Endothelial cell of umbilical vein (primary cell): ENCODE data around the gene DCUN1D2. TPM values are rescaled to one million over a fixed set of nuclear protein-coding genes. Genes with fewer than 3 reads are reported as not detected.

Experiments
- BruUV-seq: library from RNA; stranded (reverse); fragments of 400-500 nt; replicated peaks from 2 replicates; lab custom pipeline; 2021; lab: Mats Ljungman, UMichigan
- CTCF ChIA-PET: fragments of 300-600, 350-600 bp; sonication (Branson Sonifier 250); formaldehyde crosslinking; loops from one replicate; lab custom pipeline; 2021; ENCODE audit warnings: antibody characterized with exemption, inconsistent platforms; lab: Charles Lee
- POLR2A ChIA-PET: fragments of 300-600, 350-600 bp; sonication (Branson Sonifier 250); formaldehyde crosslinking; loops from one replicate; lab custom pipeline; 2021; ENCODE audit warnings: antibody characterized with exemption, inconsistent platforms; lab: Charles Lee
- DNase-seq: peaks from one replicate; pipeline ENCODE4 v3.0.0-alpha.2; 2011; ENCODE audit warnings: low read depth, low spot score
- FAIRE-seq: peaks from 2 replicates; lab custom pipeline; 2011; peaks lifted over from hg19 to GRCh38; lab: Jason Lieb, UNC
- H2AFZ ChIP-seq: 2 replicates; pipeline ENCODE4 v1.6.0; 2012; ENCODE audit warnings: low read depth, low read length, control low read depth, inconsistent platforms
- H3K27ac ChIP-seq: 2 replicates; pipeline ENCODE4 v1.5.1; 2011; ENCODE audit warnings: low read depth, mild to moderate bottlenecking, control low read depth, low read length, moderate library complexity; ENCODE audit not compliant: insufficient read depth
- H3K27me3 ChIP-seq, 2 experiments: 2 replicates each; pipeline versions ENCODE4 v1.6.0 to v1.6.1; 2011; ENCODE audit warnings: low read length in 2 of 2, mixed read lengths in 1 of 2; ENCODE audit not compliant: control insufficient read depth in 2 of 2, insufficient read depth in 2 of 2
- H3K36me3 ChIP-seq, 2 experiments: 2 replicates in 1 of 2; 3 replicates in 1 of 2; pipeline ENCODE4 v1.5.1; 2011; ENCODE audit warnings: low read length in 2 of 2, mild to moderate bottlenecking in 1 of 2, moderate library complexity in 1 of 2; ENCODE audit not compliant: control insufficient read depth in 2 of 2, insufficient read depth in 2 of 2; ENCODE audit errors: extremely low read depth in 1 of 2
- H3K4me1 ChIP-seq: 3 replicates; pipeline ENCODE4 v1.5.1; 2011; ENCODE audit warnings: mild to moderate bottlenecking, low read length; ENCODE audit not compliant: control insufficient read depth, insufficient read depth; ENCODE audit errors: extremely low read depth
- H3K4me2 ChIP-seq: 2 replicates; pipeline ENCODE4 v1.6.1; 2011; ENCODE audit warnings: low read length, control low read depth, mixed read lengths; ENCODE audit not compliant: insufficient read depth
- H3K4me3 ChIP-seq, 3 experiments: fragments of 200-600 bp in 1 of 3; sonication (generic), shearing (Covaris generic) in 1 of 3; replicated peaks in 1 of 3; 2 replicates each; pipeline ENCODE4 v1.5.1; 2011 to 2016; ENCODE audit warnings: control low read depth in 3 of 3, low read length in 3 of 3, mild to moderate bottlenecking in 2 of 3, inconsistent platforms in 1 of 3, low read depth in 1 of 3, moderate library complexity in 1 of 3; ENCODE audit not compliant: insufficient read depth in 1 of 3
- H3K79me2 ChIP-seq: 2 replicates; pipeline ENCODE4 v1.6.0; 2012; ENCODE audit warnings: low read length, inconsistent platforms; ENCODE audit not compliant: control insufficient read depth, insufficient read depth
- H3K9ac ChIP-seq: replicated peaks from 2 replicates; pipeline ENCODE3; 2011; ENCODE audit warnings: low read length, control low read depth; ENCODE audit not compliant: insufficient read depth; ENCODE audit errors: extremely low read depth
- H3K9me1 ChIP-seq: replicated peaks from 3 replicates; pipeline ENCODE4 v1.6.0; 2011; ENCODE audit warnings: mild to moderate bottlenecking, low read length; ENCODE audit not compliant: control insufficient read depth, insufficient read depth; ENCODE audit errors: extremely low read depth
- H3K9me3 ChIP-seq: replicated peaks from 2 replicates; pipeline ENCODE4 v1.5.1; 2012; ENCODE audit warnings: low read length, inconsistent platforms; ENCODE audit not compliant: control insufficient read depth, insufficient read depth
- H4K20me1 ChIP-seq: replicated peaks from 2 replicates; pipeline ENCODE3; 2011; ENCODE audit warnings: mild to moderate bottlenecking, low read length; ENCODE audit not compliant: control insufficient read depth, insufficient read depth; ENCODE audit errors: extremely low read depth
- CTCF ChIP-seq, 2 donors: IDR thresholded peaks; 1 replicate in 1 of 2; 2 replicates in 1 of 2; pipeline ENCODE4 v1.5.1; 2011; ENCODE audit warnings: low read length in 2 of 2, mild to moderate bottlenecking in 2 of 2, moderate library complexity in 2 of 2, control low read depth in 1 of 2, inconsistent platforms in 1 of 2, low read depth in 1 of 2; ENCODE audit not compliant: insufficient read depth in 1 of 2; ENCODE audit errors: extremely low read depth in 1 of 2
- EZH2 ChIP-seq: IDR thresholded peaks from 2 replicates; pipeline ENCODE4 v1.6.1; 2012; ENCODE audit warnings: borderline replicate concordance, low read depth, mild to moderate bottlenecking, moderate library complexity, low read length, inconsistent platforms; ENCODE audit not compliant: severe bottlenecking
- FOS ChIP-seq: IDR thresholded peaks from 2 replicates; pipeline ENCODE4 v1.6.1; 2011; ENCODE audit warnings: mild to moderate bottlenecking, low read length, moderate library complexity, borderline replicate concordance; ENCODE audit not compliant: insufficient read depth
- GATA2 ChIP-seq: IDR thresholded peaks from 2 replicates; pipeline ENCODE4 v1.7.0; 2011; ENCODE audit warnings: low read depth, mild to moderate bottlenecking, moderate library complexity, mixed read lengths, low read length; ENCODE audit not compliant: insufficient read length, insufficient read depth
- JUN ChIP-seq: IDR thresholded peaks from 2 replicates; pipeline ENCODE4 v1.6.1; 2011; ENCODE audit warnings: borderline replicate concordance, low read depth; ENCODE audit not compliant: insufficient read length, insufficient read depth
- MAX ChIP-seq: IDR thresholded peaks from 2 replicates; pipeline ENCODE4 v1.6.1; 2011; ENCODE audit not compliant: insufficient read depth, insufficient read length
- MYC ChIP-seq: IDR thresholded peaks from one replicate; pipeline ENCODE4 v1.6.1; 2011; ENCODE audit warnings: mild to moderate bottlenecking, low read depth, low read length
- POLR2A ChIP-seq: IDR thresholded peaks from 2 replicates; pipeline ENCODE4 v1.6.1; 2012; ENCODE audit warnings: low read depth, mild to moderate bottlenecking, control low read depth, low read length
- POLR2AphosphoS5 ChIP-seq: IDR thresholded peaks from 2 replicates; pipeline ENCODE4 v1.6.1; 2012; ENCODE audit warnings: low read depth, mild to moderate bottlenecking, control low read depth, low read length, moderate library complexity; ENCODE audit not compliant: insufficient read depth
- dilution Hi-C: fragments of 300-500 bp; cut with MboI; formaldehyde crosslinking; loops from one replicate; pipeline ENCODE4 v1.15.0; 2019; ENCODE audit warnings: low sequenced_read_pairs; ENCODE audit not compliant: extremely low pct_ligation_motif_present
- intact Hi-C: fragments of 100-400 bp; cut with micrococcal nuclease; formaldehyde crosslinking; loops from one replicate; pipeline ENCODE4 v1.10.0; 2022
- polyA plus RNA-seq, 4 experiments: library from polyadenylated mRNA; depleted of rRNA in 3 of 4; stranded (reverse) in 3 of 4; unstranded in 1 of 4; fragments of >200 nt; gene quantifications; 2 replicates each; pipeline versions ENCODE4 v1.2.1 to v1.2.3, GENCODE V29; 2011 to 2012; ENCODE audit warnings: missing spikeins in 1 of 4
- total RNA-seq: library from RNA; stranded (reverse); gene quantifications from 2 replicates; pipeline ENCODE4 v1.2.3, GENCODE V29; 2021

Gene DCUN1D2
- total and polyA plus RNA-seq, 2 donors (not counting 3 experiments of a cell fraction or from before 2014, with no cell fraction given), result 10.5 to 24.9 TPM

DNA sequence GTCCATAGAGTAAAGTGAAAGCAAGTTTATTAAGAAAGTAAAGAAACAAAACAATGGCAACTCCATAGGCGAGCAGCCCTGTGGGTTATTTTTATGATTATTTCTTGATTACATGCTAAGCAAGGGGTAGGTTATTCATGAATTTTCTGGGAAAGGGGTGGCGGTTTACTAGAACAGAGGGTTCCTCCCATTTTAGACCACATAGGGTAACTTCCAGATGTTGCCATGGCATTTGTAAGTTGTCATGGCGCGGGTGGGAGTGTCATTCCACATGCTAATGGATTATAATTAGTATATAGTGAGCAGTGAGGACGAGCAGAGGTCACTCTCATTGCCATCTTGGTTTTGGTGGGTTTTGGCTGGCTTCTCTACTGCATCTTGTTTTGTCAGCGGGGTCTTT is 8.4 kb upstream of the DCUN1D2 start:
- Histone ChIP-seq H3K27ac (no peak overlapping the region), H3K27me3 (no peaks in the 10 kb centered on the region), H3K9me1 (no peaks in the 10 kb centered on the region), H3K9ac (no peak overlapping the region), H3K9me3 (no peaks in the 10 kb centered on the region), H3K4me3 (no peak overlapping the region), H3K4me2 (no peak overlapping the region), H3K4me1 (peaks cover 17% of the 10 kb centered on the region), H3K79me2 (peaks cover 58% of the 10 kb centered on the region), H3K36me3 (peaks cover 33 to 48% of the 10 kb centered on the region in 2 experiments), H2AFZ (no peak overlapping the region), H4K20me1 (peaks cover 3% of the 10 kb centered on the region)
- DNase-seq (no peak), FAIRE-seq (no peak)
- no peak for TF ChIP-seq POLR2AphosphoS5
- TF ChIP-seq POLR2A, result no peak
- TF ChIP-seq JUN, result no peak
- no peak for TF ChIP-seq GATA2
- no peak for TF ChIP-seq MYC
- no peak for TF ChIP-seq MAX
- no peak for TF ChIP-seq EZH2
- TF ChIP-seq CTCF (IDR thresholded peaks at IDR 0.05; ENCODE audit: extremely low read depth in 1 of 2, insufficient read depth in 1 of 2, low read depth in 1 of 2, low read length in 2 of 2), result no peak
- no peak for TF ChIP-seq FOS
- no TSS peak for BruUV-seq
- intact Hi-C loops, result no loop called here
- dilution Hi-C loops, result no loop called here
- POLR2A ChIA-PET, result no interaction called here
- CTCF ChIA-PET, result no interaction called here
